ENCODE results near the gene UBE2H. TPM values are rescaled to one million over a fixed set of nuclear protein-coding genes. Genes with fewer than 3 reads are reported as not detected.
A peak's percentile ranks its signal among the peaks of the same experiment; 100 is the strongest.
"Not testable (repeated sequence)": the region's sequence is repeated elsewhere in the genome, so short reads cannot be mapped to it uniquely, and the experiment has no call there.

The UBE2H gene
- total RNA-seq, 1 experiment from 2014 or later, result 49.3 TPM

DNA sequence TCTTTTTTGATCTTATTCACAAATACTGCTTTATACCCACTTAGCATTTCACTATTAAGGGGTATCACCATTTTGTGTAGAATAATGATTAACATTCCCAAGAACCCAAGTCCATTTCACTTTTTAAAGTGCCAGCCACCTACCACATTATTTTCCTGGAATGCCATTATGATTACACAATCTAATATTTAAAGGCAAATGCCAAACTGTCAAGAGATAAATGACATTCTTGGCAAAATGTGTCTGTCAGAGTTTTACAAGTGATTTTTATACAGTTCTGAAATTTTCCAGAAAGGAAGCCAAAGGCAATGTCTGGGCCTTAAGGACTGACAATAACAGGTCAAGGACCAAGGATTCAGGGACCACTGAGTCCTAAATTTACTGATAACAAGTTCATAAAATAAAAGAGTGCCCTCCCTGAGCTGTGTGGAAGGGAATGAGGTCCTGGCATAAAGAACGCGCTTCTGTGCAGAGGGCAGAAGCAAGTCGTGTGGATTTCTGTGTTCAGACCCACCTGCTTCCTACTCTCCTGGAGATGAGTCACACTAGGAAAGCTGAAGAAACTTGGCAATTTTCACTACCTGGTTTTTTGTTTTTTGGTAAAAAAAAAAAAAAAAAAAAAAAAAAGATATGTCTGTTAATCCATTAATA, 66.5 kb downstream of the UBE2H start:
- DNase-seq (ENCODE audit: low spot score), result peak; percentile 36
- in situ Hi-C loops (cut with HindIII; ENCODE audit: low sequenced_read_pairs), result no loop called here

DNA sequence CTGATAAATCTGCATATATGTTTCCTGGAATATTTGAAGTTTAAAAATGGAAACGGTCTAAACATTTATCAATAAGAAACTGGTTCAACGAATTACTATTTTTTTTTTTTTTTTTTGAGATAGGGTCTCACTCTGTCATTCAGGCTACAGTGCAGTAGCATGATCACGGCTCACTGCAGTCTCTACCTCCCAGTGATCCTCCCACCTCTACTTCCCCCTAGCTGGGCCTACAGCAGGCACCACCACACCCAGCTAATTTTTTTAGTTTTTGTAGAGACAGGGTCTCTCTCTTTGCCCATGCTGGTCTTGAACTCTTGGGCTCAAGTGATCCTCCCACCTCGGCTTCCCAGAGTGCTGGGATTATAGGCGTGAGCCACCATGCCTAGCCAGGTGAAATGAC, 68.3 kb downstream of the UBE2H start:
- in situ Hi-C loops (cut with HindIII; ENCODE audit: low sequenced_read_pairs), result no loop called here
- no peak for DNase-seq (ENCODE audit: low spot score)

DNA sequence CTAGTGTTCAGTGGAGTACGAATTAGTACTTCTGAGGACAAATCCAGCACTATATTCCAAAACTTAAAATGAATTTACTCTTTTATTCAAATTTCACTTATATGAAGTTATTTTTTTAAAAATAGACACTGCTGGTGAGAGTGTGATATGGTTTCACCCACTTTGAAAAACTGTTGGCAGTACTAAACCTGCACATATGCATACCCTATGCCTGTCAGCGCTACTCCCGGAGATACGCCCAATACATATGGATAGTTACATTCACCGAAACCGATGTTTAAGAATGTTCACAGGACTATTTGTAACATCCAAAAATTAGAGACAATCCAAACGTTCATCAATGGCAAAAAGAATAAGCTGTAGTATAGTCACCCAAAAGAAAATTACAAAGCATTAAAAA, 69.6 kb downstream of the UBE2H start:
- in situ Hi-C loops (cut with HindIII; ENCODE audit: low sequenced_read_pairs), result no loop called here
- no peak for DNase-seq (ENCODE audit: low spot score)

DNA sequence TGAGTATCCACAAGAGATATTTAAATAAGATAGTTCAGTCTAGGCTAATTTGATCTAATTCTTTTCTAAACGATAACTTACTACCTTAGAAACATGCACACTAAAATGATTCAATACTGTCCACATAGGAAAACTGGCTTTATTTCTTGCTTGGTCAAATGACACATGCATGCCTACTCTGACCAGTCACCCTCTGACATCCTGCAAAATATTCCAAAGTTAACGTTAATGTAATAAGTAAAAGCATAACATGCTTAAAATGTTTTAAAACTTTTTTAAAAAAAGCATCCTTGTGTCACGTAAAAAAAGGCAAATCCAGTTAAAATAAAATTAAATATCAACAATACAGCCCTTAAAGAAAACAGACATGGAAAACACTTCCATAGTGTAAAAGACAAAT, 70.2 kb downstream of the UBE2H start:
- in situ Hi-C loops (cut with HindIII; ENCODE audit: low sequenced_read_pairs), result no loop called here
- no peak for DNase-seq (ENCODE audit: low spot score)

DNA sequence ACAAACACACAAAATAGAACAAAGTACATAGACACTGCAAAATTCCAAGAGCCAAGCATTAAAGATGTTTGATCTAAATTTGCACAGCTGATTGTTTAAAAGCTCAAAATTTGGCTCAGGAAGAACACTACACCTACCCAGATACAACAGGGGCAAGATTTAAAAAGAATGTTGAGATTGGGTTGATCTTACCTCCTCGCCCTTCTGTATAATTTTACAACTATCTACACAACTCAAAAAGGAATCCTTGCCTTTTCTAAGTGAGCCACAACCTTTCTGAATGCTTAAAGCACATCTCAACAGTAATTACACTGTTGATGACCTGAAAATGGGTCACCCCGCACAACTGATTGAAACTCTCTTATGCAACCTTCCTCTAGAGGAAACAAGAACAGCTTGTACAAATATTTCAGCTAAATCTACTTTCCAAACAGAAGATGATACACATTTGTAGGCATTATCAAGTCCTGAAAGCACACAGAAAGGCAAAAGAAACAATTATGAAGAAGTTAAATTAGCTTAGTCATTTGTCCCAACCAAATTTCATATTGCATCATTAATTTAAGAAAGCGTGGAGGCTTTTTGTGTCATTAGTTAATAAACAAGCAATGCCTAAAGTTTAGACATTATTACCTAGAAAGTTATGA, 75.5 kb downstream of the UBE2H start:
- DNase-seq (ENCODE audit: low spot score), result peak; percentile 75
- in situ Hi-C loops (cut with HindIII; ENCODE audit: low sequenced_read_pairs), result no loop called here

DNA sequence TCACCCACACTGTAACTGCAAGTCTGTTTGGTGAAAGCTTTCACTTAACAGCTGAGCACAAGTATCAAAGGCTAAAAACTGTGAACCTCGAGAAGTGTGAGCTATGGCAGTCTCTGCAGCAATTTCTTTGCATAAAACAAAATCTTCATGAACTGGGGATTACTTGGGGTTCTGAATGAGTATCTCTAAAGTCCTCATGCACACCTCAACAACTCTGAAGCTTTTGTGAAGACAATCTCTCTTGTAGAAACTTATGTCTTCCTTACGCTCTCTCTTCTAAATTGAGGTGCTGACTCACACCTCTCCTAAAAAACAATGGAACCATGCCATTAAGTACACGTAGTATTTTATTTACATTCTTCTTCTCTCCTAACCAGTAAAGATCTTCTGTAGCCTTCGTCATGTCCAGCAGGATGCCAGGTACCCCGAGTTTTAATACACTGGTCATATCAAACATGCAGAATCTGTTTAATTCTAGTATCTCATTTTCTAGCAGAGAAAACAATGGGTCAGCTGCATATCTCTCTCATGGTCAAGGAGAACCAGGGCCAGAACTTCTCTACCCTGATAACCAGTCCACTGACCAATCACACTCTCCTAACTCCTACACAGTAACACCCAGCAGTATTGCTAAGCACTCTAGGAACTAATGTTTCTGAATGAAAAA, 76.9 kb downstream of the UBE2H start:
- no peak for DNase-seq (ENCODE audit: low spot score)
- in situ Hi-C loops (cut with HindIII; ENCODE audit: low sequenced_read_pairs), result no loop called here

DNA sequence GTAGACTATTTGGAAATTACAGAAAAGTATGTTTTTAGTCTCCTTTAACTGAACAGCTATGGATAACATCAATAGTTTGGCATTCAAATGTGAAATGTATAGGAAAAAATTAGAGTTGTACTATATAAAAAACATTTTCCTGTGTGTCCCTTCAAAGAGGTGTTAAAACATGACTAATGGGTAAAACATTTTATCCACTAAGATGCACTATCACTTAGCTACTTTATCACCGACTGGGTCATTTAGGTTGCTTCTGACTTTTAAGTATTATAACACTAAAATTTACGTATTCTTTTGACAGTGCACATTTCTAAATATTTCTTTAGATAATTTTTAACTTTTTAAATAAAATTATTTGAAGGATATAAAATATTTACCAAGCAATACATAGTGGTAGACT, 77.6 kb downstream of the UBE2H start:
- in situ Hi-C loops (cut with HindIII; ENCODE audit: low sequenced_read_pairs), result no loop called here
- DNase-seq (ENCODE audit: low spot score), result no peak

DNA sequence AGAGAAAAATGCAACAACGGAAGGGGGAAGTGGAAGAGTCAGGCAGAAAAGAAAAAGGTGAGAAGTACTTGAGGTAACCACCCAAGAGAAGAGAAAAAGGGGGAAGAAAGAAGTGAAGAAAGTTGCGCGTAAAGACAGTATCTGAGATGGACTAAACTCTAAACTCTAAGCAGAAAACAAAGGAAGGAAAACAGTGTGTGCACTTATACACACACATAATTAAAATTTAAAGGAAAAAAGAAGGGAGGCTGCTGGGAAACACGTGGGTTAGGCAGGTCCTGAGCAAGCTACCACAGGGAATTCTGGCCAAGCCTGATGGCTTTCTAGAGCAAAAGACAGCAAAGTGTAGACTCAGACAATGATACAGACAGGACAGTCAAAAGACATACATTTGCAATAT, 78.0 kb downstream of the UBE2H start:
- no peak for DNase-seq (ENCODE audit: low spot score)
- in situ Hi-C loops (cut with HindIII; ENCODE audit: low sequenced_read_pairs), result no loop called here

DNA sequence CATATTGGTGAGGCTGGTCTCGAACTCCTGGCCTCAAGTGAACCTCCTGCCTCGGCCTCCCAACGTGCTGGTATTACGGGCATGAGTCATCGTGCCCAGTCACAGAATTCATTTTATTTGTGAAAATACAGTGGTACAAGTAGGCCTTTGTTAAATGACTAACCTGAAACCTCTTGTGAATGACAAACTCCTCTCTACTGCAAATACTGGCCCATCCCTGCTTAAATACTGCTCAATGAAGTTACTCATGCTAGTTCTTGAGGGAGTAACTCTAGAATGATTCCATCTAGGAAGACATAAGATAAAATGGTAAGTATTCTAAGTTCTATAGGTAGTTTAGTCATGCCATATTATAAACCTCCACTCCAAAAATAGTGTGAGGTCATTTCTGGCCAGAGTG, 80.7 kb downstream of the UBE2H start:
- no peak for DNase-seq (ENCODE audit: low spot score)
- in situ Hi-C loops (cut with HindIII; ENCODE audit: low sequenced_read_pairs), result no loop called here

DNA sequence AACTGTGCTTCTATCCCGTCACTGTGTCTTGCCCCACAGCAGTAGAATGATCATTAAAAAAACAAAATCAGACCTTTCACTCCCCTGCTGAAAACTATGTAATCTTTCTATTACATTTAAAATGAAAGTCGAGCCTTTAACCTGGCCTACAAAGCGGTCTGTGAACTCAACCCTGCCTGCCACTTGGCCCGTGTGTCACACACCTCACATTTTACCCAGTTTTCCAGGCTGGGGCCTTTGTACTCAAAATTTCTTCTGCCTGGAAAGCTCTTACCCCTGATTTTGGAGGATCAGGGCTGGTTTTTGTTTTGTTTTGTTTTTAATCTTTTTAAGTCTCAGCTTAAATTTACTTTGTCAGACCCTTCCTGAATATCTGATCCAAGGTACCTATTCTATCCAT, 82.1 kb downstream of the UBE2H start:
- DNase-seq (ENCODE audit: low spot score), result no peak
- in situ Hi-C loops (cut with HindIII; ENCODE audit: low sequenced_read_pairs), result no loop called here

DNA sequence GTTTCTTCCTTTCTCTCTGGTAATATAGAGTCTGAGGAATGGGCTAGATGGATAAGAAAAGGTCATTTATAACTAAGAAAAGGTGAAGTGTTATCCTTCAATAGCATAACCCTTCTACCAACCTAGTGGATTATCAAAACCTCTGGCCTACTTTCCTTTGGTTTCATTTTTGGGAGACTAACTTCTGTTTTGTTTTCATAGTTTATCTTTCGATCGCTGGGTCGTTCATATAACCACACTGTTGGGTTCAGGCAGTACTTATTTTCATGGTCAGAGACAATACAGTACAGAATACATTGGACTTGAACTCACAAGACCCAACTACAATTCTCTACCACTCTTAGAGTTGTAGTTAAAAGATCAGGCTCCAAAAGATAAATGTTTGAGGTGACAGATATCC, 86.5 kb downstream of the UBE2H start:
- no peak for DNase-seq (ENCODE audit: low spot score)
- in situ Hi-C loops (cut with HindIII; ENCODE audit: low sequenced_read_pairs), result no loop called here

DNA sequence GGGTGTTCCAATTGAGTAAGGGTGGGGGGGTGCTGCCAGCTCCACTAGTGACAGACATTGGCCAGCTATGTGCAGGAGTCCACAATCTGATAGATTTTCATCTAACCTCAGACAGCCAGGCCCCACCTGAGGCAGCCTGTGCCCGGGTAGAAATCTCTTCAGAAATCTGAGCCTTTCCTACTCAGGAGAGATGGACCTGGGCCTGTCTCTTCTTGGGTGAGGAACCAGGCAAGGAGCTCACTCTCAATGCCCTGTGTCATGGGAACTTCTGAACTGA, 86.9 kb downstream of the UBE2H start:
- in situ Hi-C loops (cut with HindIII; ENCODE audit: low sequenced_read_pairs), result no loop called here
- DNase-seq (ENCODE audit: low spot score), result no peak

DNA sequence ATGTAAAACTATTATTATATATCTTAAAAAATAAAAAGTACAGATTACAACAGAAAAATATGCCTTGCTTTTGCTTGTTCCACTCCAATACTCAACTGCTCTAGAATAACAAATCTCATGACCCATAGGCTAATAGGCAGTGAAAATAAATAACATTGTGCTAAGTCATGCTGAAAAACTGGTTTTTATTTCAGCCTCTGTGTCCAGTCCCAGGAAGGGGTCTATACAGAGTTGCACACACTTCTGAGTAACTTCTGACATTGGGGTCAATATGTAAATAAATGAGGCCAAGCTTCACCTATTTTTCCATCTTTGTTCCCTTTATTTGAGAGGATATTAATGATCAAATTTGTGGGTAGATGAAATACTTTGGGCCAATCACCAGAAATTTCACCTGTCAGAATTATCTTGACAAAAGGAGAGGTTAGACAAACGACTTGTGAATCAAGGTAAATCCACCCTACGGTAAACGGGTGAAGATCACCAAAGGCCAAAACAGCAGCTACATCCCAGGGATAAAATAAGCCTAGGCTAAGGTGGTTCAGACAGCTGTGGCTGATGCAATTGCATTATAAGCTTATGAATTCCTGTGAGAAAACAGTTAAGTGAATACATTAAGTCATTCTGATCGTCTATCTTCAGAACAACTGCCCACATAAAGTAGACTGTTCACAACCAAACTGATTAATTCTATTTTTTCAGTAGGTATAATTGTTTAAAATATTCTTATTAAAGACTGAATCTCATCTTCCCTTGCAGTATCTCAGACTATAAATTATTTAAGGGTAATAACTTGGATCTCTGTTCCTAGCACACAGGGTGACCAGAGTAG, 87.5 kb downstream of the UBE2H start:
- in situ Hi-C loops (cut with HindIII; ENCODE audit: low sequenced_read_pairs), result no loop called here

DNA sequence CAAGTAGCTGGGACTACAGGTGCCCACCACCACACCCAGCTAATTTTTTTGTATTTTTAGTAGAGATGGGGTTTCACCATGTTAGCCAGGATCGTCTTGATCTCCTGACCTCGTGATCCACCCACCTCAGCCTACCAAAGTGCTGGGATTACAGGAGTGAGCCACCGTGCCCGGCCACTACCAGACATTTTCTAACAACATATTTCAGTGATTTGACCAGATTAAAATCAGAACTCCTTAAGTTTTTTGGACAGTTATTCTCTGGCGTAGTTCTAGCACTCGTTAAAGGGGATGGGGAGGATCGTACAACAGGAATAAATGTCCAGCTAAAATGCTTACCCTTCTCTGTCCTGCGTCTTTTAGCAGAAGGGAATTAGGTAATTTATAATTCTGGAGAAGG, 88.1 kb downstream of the UBE2H start:
- in situ Hi-C loops (cut with HindIII; ENCODE audit: low sequenced_read_pairs); DNase-seq (ENCODE audit: low spot score): not testable (repeated sequence)

More for the DNA sequence above, 87.5 kb downstream of the UBE2H start:
- DNase-seq (ENCODE audit: low spot score), result no peak

DNA sequence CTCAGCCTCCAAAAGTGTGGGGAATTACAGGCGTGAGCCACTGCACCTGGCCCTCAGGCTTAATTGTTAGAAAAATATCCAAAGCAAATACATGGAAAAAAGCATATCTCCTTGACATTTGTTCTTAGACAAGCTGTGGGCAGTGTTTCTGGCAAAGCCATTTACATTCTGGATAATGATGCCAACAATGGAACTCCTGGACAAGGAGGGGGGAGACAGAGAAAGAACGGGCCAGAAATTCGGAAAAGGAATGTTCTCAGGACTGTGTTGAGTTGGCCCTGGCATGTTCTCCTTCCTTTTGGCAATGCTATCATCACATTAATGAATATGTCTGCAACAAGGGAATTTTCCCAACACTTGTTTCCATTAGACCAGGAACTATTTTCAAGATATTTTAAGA, 88.7 kb downstream of the UBE2H start:
- in situ Hi-C loops (cut with HindIII; ENCODE audit: low sequenced_read_pairs), result no loop called here
- DNase-seq (ENCODE audit: low spot score), result peak; percentile 49

DNA sequence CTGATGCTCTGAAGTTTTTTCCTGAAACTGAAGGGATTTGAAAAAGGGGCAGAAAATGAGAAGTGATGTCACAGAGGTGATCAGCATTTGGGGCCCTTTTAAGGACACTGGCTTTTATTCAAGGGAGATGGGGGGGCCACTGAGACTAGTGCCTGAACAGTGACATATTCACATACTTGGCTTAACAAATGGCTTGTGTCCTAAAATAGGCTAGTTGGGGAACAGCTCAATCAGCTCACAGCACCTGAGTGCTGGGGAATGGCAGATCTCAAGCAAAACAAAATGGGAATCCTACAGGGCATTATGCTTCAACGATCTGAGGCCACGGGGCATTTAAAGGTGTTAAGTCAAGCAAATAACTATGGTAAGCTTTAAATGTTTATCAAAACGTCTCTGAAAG, 90.1 kb downstream of the UBE2H start:
- peak; percentile 55 for DNase-seq (ENCODE audit: low spot score)
- in situ Hi-C loops (cut with HindIII; ENCODE audit: low sequenced_read_pairs), result no loop called here

DNA sequence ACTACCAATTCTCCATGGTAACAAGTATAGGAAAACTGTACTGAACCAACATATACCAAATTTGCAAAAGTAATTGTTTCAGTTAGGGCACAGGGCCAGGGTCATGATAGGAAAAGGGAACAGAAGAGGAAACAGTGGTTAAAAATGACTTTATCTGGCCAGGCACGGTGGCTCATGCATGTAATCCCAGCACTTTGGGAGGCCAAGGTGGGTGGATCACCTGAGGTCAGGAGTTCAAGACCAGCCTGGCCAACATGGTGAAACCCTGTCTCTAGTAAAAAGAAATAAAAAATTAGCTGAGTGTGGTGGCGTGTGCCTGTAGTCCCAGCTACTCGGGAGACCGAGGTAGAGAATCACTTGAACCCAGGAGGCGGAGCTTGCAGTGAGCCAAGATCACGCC, 92.0 kb downstream of the UBE2H start:
- in situ Hi-C loops (cut with HindIII; ENCODE audit: low sequenced_read_pairs), result not testable (repeated sequence)

DNA sequence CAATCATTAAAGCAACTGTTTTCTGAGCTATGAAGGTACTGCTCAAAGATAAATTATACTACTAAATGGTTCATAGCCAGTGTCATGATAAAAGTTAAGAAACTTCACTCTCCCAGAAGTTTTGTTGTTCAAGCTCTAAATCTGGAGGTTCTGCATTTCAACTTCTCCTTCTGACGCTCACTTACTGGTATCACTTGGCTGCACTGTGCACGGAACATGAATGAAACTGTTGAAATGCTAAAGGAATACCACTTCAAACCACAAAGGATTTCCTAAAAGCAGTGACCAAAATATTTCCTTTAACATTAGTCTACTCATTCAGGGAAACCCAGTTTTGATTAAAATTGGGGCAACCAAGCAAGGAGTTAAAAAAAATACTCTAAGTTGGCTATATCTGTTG, 93.6 kb downstream of the UBE2H start:
- in situ Hi-C loops (cut with HindIII; ENCODE audit: low sequenced_read_pairs), result no loop called here
- DNase-seq (ENCODE audit: low spot score), result no peak

More for the DNA sequence above, 92.0 kb downstream of the UBE2H start:
- DNase-seq (ENCODE audit: low spot score), result not testable (repeated sequence)

DNA sequence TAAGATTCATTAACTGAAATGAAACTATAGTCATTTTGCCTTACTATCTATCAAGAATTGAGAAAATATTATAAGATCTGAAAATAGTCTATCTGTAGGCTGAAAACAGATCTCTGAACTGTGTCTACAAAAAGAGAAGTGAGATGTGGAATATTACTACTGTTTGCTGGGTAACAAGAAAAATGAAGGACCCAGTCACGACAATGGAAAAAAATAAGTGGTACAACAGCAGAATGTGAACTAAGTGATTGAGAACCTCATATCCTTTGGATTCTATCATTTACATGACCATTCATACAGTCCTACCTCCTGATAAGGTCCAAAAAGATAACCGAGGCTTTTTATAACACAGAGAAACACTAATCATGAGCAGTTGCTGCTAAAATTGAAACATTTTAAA, 94.3 kb downstream of the UBE2H start:
- in situ Hi-C loops (cut with HindIII; ENCODE audit: low sequenced_read_pairs), result no loop called here
- no peak for DNase-seq (ENCODE audit: low spot score)

DNA sequence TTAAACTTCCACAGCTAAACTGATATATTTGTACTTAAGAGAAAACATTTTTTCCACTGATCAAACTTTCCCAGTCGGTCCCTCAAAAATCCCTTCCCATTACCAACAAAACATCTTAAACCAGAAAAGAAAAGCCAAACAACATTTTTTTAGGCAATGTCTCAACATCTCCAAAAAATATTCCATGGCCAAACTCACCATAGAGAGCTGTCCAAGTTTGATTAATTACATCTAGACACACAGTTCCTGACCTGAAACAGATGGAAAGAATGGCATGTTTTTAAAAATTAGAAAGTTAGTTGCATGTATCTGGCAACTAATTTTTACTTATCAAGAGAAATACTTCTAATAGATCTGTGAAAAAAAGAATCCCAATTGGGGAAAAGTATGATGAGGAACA, 95.4 kb downstream of the UBE2H start:
- DNase-seq (ENCODE audit: low spot score), result no peak
- in situ Hi-C loops (cut with HindIII; ENCODE audit: low sequenced_read_pairs), result no loop called here

All from G401 (cell line).